Smooth muscle cell (in vitro differentiated cells): Measurements from ENCODE around the gene CAMK1D. TPM values are rescaled to one million over a fixed set of nuclear protein-coding genes. Genes with fewer than 3 reads are reported as not detected.

Experiments
- DNase-seq: peaks from one replicate; lab custom pipeline; 2025; ENCODE audit not compliant: unreplicated experiment; lab: John Stamatoyannopoulos, UW
- H2AFZ ChIP-seq: fragments of 200-600 bp; sonication (generic); 2 replicates; pipeline ENCODE4 v1.6.0; 2016; ENCODE audit warnings: antibody characterized with exemption, low read depth, mild to moderate bottlenecking
- H3F3A ChIP-seq: fragments of 200-600 bp; sonication (generic); 2 replicates; pipeline ENCODE4 v1.6.0; 2017; ENCODE audit warnings: antibody characterized with exemption, low read depth
- H3K27ac ChIP-seq: fragments of 200-600 bp; sonication (generic); 2 replicates; pipeline ENCODE4 v1.5.1; 2016; ENCODE audit warnings: low read depth, mild to moderate bottlenecking
- H3K27me3 ChIP-seq: fragments of 200-600 bp; sonication (generic); 2 replicates; pipeline ENCODE4 v1.6.1; 2016; ENCODE audit warnings: low read depth, mild to moderate bottlenecking
- H3K36me3 ChIP-seq: fragments of 200-600 bp; sonication (generic); 2 replicates; pipeline ENCODE4 v1.5.1; 2016; ENCODE audit warnings: low read depth
- H3K4me1 ChIP-seq: fragments of 200-600 bp; sonication (generic); 2 replicates; pipeline ENCODE4 v1.5.1; 2016; ENCODE audit warnings: low read depth
- H3K4me2 ChIP-seq: fragments of 200-600 bp; sonication (generic); 2 replicates; pipeline ENCODE4 v1.6.0; 2016; ENCODE audit warnings: mild to moderate bottlenecking
- H3K4me3 ChIP-seq: fragments of 200-600 bp; sonication (generic); 2 replicates; pipeline ENCODE4 v1.5.1; 2016; ENCODE audit warnings: mild to moderate bottlenecking
- H3K79me2 ChIP-seq: fragments of 200-600 bp; sonication (generic); 2 replicates; pipeline ENCODE4 v1.6.0; 2016; ENCODE audit warnings: low read depth, mild to moderate bottlenecking
- H3K9ac ChIP-seq: fragments of 200-600 bp; sonication (generic); 2 replicates; pipeline ENCODE4 v1.6.0; 2016; ENCODE audit warnings: low read depth
- H3K9me3 ChIP-seq: fragments of 200-600 bp; sonication (generic); replicated peaks from 2 replicates; pipeline ENCODE4 v1.5.1; 2016; ENCODE audit warnings: low read depth
- H4K20me1 ChIP-seq: fragments of 200-600 bp; sonication (generic); 2 replicates; pipeline ENCODE4 v1.6.0; 2016; ENCODE audit warnings: low read depth
- WGBS: methylation state at CpG from one replicate; pipeline ENCODE4 v1.1.7; 2016; ENCODE audit warnings: low lambda C conversion rate; 5-methylcytosine and 5-hydroxymethylcytosine counted together
- polyA plus RNA-seq: library from polyadenylated mRNA; unstranded; fragments of >200 nt; fragmentation: Nextera tagmentation; extraction: Ambion mirVana; gene quantifications from 2 replicates; pipeline ENCODE4 v1.2.1, GENCODE V29; 2016
- total RNA-seq: library from RNA; depleted of rRNA; stranded (reverse); fragments of >200 nt; gene quantifications from 2 replicates; pipeline ENCODE4 v1.2.3, GENCODE V29; 2014
- TF ChIP-seq, protein P1 (sequence below): fragments of 200-600 bp; sonication (generic); IDR thresholded peaks from 2 replicates; pipeline ENCODE4 v1.5.1; 2017; ENCODE audit warnings: borderline replicate concordance, mild to moderate bottlenecking, antibody characterized with exemption; ENCODE audit not compliant: insufficient read depth, poor library complexity, severe bottlenecking

The CAMK1D gene
- total and polyA plus RNA-seq, 2 experiments from 2014 or later, result 1.6 to 2.3 TPM

DNA sequence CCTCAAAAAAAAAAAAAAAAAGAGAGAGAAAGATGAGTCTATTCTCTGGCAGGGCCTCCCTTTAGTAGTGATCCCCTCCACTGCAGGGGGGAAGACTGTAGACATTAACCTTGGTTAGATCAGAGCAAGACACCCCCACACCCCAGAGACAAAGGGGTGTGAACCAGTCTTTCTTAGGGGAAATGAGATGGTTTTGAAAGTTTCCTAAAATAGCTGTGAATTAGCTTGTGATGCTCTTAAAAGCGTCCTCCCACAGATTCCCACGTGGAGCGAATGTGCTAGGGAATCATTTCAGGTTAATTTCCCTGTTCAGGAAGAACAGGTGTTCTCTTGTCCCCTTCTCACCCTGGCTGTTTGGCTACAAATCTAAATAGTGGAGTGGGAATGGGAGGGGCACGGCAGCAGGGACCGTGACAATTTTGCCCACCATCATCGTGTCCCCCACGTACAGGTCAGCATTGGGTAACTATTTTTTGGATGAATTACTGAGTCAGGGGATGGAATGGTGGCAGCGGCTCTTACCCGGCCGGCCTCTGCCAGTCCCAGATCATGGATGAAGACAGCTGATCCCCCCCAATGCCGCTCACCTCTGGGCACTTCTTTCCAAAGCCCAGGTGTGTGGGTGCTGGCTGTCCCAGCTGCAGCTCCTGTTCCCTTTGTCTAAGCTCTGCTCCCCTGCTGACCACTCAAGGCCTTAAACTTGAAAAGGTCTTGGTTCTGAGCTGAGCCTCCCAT, 499.3 kb downstream of the CAMK1D start:
- Histone ChIP-seq H3K79me2 (no peaks in the 10 kb centered on the region), H3K27ac (no peak overlapping the region), H3K4me3 (no peak overlapping the region), H3K9me3 (no peaks in the 10 kb centered on the region), H4K20me1 (no peaks in the 10 kb centered on the region), H2AFZ (no peak overlapping the region), H3F3A (peaks cover 23% of the 10 kb centered on the region), H3K9ac (no peak overlapping the region), H3K27me3 (no peaks in the 10 kb centered on the region), H3K4me1 (no peaks in the 10 kb centered on the region), H3K4me2 (no peak overlapping the region), H3K36me3 (no peaks in the 10 kb centered on the region)
- no peak for DNase-seq
- TF ChIP-seq, protein P1, sequence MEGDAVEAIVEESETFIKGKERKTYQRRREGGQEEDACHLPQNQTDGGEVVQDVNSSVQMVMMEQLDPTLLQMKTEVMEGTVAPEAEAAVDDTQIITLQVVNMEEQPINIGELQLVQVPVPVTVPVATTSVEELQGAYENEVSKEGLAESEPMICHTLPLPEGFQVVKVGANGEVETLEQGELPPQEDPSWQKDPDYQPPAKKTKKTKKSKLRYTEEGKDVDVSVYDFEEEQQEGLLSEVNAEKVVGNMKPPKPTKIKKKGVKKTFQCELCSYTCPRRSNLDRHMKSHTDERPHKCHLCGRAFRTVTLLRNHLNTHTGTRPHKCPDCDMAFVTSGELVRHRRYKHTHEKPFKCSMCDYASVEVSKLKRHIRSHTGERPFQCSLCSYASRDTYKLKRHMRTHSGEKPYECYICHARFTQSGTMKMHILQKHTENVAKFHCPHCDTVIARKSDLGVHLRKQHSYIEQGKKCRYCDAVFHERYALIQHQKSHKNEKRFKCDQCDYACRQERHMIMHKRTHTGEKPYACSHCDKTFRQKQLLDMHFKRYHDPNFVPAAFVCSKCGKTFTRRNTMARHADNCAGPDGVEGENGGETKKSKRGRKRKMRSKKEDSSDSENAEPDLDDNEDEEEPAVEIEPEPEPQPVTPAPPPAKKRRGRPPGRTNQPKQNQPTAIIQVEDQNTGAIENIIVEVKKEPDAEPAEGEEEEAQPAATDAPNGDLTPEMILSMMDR, result no peak
- WGBS, result 83% methylated on average over 11 of the region's 11 CpGs

- Histone ChIP-seq H3K4me2 (no peak overlapping the region), H3K27ac (no peak overlapping the region), H3F3A (peaks cover 15% of the 10 kb centered on the region), H3K4me1 (no peaks in the 10 kb centered on the region), H3K9ac (no peak overlapping the region), H3K79me2 (no peaks in the 10 kb centered on the region), H3K27me3 (no peaks in the 10 kb centered on the region), H3K4me3 (no peak overlapping the region), H3K36me3 (no peaks in the 10 kb centered on the region), H3K9me3 (no peaks in the 10 kb centered on the region), H2AFZ (no peak overlapping the region), H4K20me1 (no peaks in the 10 kb centered on the region)
- DNase-seq, result no peak
- WGBS, result 70% methylated on average over 19 of the region's 20 CpGs
- TF ChIP-seq, protein P1, result no peak
These were observed 500.2 kb downstream of the CAMK1D start for GRCh38 chr10:12849319-12850181.

GRCh38 chr10:12852687-12853086, 503.3 kb downstream of the CAMK1D start:
- DNase-seq, result no peak
- Histone ChIP-seq H3K9ac (no peak overlapping the region), H3K27me3 (no peaks in the 10 kb centered on the region), H3K4me3 (no peak overlapping the region), H3F3A (no peaks in the 10 kb centered on the region), H3K79me2 (no peaks in the 10 kb centered on the region), H2AFZ (no peak overlapping the region), H3K4me1 (no peaks in the 10 kb centered on the region), H3K9me3 (no peaks in the 10 kb centered on the region), H3K36me3 (no peaks in the 10 kb centered on the region), H4K20me1 (no peaks in the 10 kb centered on the region), H3K4me2 (no peak overlapping the region), H3K27ac (no peak overlapping the region)
- TF ChIP-seq, protein P1, result no peak
- WGBS, result 97% methylated on average over 2 of the region's 2 CpGs
